HG03565 (cell line): ENCODE measurements around the gene CIB4.

ENCODE experiments used
- ATAC-seq: cut with Tn5 transposase; IDR thresholded peaks from one replicate; pipeline ENCODE4 v1.9.1; 2021; ENCODE audit warnings: mild to moderate bottlenecking, moderate library complexity; ENCODE audit not compliant: unreplicated experiment

The CIB4 gene

DNA sequence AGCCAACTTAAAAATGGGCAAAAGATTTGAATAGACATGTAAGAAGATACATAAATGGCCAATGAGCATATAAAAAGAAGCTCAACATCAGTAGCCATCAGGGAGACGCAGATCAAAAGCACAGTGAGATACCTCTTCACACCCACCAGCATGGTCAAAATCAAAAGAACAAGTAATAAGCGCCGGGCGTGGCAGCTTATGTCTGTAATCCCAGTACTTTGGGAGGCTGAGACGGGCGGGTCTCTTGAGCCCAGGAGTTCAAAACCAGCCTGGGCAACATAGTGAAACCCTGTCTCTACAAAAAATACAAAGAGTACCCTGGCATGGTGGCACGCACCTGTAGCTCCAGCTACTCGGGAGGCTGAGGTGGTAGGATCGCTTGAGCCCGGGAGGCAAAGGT lies 4.6 kb upstream of the CIB4 start:
- ATAC-seq, result no peak

DNA sequence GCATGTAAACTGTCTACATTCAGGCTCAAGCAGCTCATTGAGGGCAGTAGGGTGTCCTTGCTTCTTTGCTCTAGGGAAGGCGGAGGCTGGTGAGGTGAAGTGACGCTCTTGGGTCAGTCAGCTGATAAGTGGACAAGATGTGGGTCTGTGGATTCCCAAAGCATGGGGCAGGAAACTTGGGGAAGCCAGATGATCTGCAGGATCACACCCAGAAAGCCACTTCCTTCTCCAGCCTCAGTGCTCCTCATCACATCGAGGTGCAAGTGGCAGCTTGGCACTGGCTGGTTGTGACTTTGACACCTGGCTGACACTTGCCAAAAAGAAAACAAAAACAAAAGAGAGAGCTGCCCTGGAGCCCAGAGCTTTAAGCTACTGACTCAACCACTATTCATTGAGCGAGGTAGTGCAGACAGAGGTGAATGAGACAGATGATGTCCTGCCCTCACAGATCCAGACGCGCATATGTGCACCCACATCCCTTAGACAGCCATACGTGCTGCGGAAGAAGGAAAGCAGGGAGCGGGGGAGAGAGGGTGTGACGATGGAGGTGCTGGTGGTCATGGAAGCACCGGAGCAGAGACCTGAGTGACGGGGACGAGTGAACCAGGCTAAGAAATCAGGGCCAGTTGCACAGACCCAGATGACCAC lies 3.1 kb upstream of the CIB4 start:
- no peak for ATAC-seq

GRCh38 chr2:26642429-26642828 lies 1.3 kb upstream of the CIB4 start:
- ATAC-seq, result no peak

GRCh38 chr2:26640331-26640745 lies 828 bp downstream of the CIB4 start:
- ATAC-seq, result no peak

GRCh38 chr2:26639685-26640243 lies 1.4 kb downstream of the CIB4 start:
- no peak for ATAC-seq

DNA sequence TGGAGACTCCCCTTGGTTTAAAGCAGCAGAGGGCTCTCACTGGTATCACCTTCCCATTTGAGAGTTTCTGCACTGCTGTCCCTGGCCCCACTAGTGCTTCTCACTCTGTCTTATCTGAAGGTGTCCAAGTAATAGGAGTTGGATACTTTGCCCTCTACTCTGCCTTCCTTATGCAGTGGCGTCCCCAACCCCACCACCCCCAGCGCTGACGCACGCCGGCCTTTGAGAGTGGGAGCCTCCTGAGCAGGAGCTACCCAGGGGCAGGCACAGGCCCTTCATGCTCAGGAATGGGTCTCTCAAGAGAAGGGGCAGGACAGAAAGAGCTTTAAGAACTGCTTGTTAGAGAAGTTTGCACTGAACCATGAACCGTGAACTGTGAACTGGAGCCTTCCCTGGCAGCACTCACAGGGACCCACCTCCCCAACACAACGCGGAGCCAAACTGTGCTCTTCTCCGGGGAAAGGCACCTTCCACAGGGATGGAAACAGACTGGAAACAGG lies 3.3 kb downstream of the CIB4 start:
- no peak for ATAC-seq

DNA sequence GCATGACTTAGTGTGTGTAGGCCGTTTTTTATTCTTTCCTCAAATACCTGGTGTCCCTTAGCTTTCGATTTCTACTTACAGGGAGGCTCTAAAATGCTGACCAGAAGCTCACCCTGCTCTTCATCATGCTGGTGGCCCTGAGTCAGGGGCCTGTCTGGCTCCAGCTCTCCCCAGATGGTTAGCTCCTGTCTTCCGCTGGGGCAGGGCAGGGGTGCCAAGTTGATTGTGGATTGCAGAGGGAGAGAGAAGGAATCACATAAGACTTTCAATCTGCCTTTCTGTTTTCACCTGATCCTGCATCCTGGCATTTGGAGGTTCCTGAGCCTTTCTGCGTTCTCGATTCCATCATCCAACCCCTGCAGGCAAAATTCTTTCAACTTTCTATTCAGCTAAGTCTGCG lies 4.2 kb downstream of the CIB4 start:
- ATAC-seq, result no peak

DNA sequence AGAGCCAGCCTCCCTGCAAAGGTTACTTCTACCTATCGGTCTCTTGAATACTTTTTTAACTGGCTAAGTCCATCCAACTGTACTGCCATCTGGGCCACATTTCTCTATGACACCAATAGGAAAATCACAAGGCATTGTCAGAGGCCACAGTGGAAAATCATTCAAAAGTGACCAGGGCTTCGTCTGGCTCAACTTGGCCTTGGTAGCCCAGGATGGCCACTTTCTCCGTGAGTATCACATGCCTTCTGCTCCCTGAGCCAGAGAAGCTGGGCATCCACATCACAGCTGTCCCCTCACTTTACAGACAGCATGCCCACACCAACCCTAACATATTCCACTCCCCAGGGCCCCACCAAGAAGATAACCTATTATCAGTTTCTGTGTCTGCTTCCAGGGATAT lies 5.8 kb downstream of the CIB4 start:
- no peak for ATAC-seq

DNA sequence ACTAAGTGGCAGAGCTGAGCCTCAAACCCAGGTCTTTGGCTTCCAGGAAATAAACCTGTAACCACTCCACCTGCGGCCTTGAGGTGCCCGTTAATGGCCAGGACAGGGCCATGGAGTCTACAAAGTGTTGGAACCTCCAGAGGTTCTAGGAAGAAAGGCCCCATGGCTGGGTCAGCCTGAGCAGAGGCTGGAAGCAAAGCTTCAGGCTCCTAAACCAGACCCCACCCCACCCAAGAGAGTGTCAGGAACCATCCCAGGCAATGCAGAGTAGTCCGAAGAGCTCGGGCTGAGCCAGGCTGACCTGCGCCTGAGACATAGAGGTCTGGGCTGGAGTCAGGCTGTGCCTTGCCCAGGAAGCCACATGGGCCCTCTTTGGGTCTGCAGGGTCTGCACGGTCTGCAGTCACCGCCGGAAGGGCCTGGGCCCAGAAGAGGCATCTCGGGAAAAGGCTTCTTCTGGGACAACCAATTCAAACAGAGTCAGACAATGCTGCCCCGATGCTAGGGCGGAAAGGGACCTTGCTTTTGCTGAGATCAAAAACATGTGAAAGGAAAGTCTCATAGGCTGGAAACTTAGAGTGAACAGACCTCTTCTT lies 6.4 kb downstream of the CIB4 start:
- no peak for ATAC-seq

DNA sequence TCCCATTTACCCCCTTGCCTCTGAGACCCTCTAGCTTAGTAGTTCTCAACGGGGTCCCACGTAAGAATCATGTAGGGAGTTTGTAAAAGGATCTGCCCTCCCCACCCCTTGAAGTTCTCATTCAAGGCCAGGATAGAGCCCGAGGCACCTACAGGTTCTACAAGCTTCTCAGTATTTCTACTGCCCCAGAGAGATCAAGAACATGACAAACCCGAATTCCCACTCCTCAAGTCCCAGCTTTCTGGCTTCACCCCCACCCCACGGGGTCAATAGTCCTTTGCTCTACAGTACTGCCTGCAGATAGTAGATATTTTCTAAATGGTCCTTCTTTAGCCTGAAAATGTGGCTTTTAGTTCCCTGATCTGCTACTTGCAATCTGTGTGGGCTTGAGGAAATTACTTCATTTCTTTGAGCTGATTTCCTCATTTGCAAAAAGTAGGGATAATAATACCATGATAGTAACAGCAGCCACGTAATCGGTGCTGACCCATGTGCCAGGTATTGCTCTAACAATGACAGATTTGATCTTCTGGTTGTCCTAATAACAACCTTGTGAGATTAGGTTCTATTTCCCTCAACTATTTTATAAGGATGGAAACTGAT lies 7.1 kb downstream of the CIB4 start:
- no peak for ATAC-seq

GRCh38 chr2:26633351-26633945 lies 7.7 kb downstream of the CIB4 start:
- no peak for ATAC-seq

- ATAC-seq, result no peak
Measured at GRCh38 chr2:26632624-26633185, 8.5 kb downstream of the CIB4 start.

DNA sequence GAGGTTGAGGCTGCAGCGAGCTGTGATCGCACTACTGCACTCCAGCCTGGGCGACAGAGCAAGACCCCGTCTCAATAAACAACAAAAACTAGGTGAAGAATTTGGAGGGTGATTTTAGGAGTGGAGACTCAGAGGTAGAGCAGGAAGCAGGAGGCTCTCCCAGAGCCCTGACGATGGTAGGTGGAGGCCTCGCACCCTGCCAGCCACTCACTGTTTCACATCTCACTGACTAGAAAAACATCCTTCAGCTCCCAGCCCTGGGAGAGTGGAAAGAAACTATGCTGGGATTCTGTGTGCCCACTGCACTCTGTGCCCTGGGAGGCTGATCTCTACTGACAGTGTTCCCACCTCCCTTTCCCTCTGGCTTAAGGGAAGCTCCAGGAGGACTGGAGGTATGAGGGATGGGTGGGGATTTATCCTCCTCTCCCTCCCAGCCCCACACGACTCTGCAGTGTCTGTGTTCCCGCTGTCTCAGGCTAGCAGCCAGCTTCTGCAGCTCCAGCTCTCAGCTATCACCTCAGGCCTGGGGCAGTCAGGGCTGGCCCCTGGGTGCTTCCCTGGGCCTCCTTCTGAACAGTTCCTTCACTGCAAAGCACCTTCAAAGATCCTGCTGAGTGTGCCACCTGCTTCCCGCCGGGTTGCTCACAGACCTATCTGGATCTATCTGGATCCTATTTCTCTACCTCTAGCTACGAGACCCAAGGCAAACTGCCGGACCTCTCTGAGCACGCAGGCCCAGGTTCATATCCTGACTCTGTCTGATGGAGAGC lies 9.6 kb downstream of the CIB4 start:
- ATAC-seq, result no peak

GRCh38 chr2:26630669-26631360 lies 10.4 kb downstream of the CIB4 start:
- ATAC-seq, result no peak

GRCh38 chr2:26630235-26630634 lies 10.9 kb downstream of the CIB4 start:
- ATAC-seq, result no peak

DNA sequence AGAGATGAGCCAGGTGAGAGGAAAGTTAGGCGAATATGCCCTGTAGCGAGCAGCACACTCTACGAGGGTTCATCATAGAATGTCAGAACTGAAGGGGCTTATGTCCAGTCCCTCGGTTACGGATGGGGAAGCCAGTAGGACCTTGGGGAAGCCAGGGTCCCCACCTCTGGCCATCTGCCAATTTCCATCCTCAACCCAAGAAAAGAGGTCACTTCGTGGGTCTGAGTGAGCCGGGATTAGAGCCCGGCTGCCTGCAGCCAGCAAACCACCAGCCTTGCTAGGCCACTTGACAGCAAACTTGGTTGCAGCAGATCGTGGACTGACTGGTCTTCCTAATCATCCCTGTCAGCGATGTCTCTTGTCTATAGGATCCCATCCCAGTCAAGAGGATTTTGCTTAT lies 11.4 kb downstream of the CIB4 start:
- no peak for ATAC-seq

GRCh38 chr2:26629346-26629630 lies 11.9 kb downstream of the CIB4 start:
- ATAC-seq, result no peak

- no peak for ATAC-seq
Measured at GRCh38 chr2:26628561-26629345, 12.4 kb downstream of the CIB4 start.

GRCh38 chr2:26627350-26628105 lies 13.6 kb downstream of the CIB4 start:
- ATAC-seq, result no peak
